GM19240 (cell line): ENCODE results near the gene SCNN1A.

Experiments used
- DNase-seq: peaks from one replicate; pipeline ENCODE4 v3.0.0; 2011; ENCODE audit warnings: low spot score; ENCODE audit not compliant: insufficient read length

SCNN1A gene

GRCh38 chr12:6384499-6385436 lies 9.4 kb upstream of the SCNN1A start:
- no peak for DNase-seq

- DNase-seq, result no peak
Observed at GRCh38 chr12:6383572-6384498, 8.5 kb upstream of the SCNN1A start, which contains the start of gene LTBR. Gene LTBR, plus strand, starts transcription at chr12:6384162. Its CDS starts 197 bp downstream, at chr12:6384359.

DNA sequence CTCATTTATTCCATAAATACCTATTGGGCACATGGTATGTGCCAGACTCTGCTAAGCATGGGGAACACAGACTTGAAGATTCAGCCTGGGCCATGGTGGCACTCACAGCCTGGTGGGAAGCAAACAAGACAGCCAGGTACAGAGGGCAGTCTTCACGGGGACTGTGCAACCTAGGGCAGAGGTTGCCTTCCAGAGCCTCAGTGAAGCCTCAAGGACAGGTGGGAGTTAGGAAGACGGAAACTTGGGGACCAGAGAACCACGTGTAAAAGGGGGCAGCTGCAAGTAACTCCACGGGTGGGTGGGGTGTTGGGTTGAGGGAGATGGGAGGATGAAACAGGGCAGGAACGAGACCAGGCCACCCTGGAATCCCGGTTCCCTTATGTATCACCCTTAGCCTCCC lies 7.6 kb upstream of the SCNN1A start:
- DNase-seq, result no peak

GRCh38 chr12:6382371-6382770 lies 7.0 kb upstream of the SCNN1A start:
- no peak for DNase-seq

DNA sequence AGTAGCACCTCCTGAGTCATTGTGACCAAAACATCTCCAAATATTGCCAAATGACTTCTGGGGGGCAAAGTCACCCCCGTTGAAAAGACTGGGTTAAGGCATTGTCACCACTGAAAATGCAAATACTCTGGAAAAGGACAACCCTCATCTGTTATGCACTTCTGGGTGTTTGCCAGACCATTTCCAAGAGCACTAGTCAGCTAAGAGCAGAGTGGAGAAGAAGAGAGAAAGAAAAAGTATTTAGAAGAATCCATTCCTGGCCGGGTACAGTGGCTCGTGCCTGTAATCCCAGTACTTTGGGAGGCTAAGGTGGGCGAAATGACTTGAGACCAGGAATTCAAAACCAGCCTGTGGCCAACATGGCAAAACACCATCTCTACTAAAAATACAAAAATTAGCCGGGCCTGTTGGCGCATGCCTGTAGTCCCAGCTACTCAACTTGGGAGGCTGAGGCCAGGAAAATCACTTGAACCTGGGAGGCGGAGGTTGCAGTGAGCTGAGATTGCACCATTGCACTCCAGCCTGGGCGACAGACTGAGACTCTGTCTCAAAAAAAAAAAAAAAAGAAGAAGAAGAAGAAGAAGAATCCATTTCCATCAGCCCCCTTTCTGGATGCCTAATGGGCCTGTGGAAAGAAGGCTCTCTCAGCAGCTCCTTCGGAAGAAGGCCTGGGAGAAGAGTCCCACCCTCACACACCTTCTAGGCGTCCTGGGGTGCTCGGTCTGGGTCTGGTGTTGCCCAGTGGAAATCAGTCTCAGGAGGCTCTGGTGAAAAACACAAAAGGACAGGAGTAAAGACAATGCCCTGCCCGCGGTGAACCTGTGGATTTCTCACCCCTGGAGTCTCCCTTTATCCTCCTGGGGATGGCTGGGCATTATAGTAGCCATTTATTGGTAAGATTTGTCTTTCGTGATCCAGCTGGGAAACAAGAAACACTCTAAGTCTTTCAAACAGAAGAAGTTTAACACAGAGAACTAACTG lies 5.1 kb upstream of the SCNN1A start:
- no peak for DNase-seq

DNA sequence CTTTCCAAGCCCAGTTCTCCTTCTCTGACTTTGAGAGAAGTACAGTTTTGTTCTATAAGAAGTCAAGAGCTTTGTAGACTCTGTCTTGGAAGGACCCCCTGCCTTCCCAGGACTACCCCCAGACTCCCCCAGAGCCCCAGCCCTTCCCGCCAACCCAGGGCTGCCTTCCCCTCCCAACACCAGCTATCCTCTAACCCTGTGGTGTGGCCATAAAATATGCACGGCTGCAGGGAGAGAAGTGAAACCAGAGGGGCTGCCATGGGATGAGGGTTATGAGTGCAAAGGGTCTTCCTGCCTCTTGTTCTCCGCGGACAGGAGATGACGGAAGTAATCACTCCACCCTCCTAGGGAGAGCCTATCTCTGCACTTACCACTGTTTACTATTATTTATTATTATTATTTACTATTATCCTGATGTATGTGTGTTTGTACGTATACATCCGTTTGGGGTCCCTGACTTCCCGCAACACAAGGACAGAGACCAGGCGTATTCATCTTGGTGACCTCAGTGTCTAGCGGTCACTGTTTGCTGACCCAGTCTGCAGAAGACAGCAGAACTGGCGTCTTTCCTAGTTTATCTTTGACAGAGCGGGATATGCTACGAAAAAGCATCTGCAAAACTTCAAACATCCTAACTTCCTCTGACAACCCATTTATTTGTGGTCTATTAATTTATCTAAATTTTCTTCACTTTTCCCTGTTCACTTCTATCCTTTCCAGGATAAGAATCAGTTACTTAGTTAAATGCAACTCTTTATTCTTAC lies 3.5 kb upstream of the SCNN1A start:
- no peak for DNase-seq

GRCh38 chr12:6377667-6377994 lies 2.3 kb upstream of the SCNN1A start:
- no peak for DNase-seq

GRCh38 chr12:6376870-6377666 lies 1.7 kb upstream of the SCNN1A start:
- DNase-seq, result no peak

DNA sequence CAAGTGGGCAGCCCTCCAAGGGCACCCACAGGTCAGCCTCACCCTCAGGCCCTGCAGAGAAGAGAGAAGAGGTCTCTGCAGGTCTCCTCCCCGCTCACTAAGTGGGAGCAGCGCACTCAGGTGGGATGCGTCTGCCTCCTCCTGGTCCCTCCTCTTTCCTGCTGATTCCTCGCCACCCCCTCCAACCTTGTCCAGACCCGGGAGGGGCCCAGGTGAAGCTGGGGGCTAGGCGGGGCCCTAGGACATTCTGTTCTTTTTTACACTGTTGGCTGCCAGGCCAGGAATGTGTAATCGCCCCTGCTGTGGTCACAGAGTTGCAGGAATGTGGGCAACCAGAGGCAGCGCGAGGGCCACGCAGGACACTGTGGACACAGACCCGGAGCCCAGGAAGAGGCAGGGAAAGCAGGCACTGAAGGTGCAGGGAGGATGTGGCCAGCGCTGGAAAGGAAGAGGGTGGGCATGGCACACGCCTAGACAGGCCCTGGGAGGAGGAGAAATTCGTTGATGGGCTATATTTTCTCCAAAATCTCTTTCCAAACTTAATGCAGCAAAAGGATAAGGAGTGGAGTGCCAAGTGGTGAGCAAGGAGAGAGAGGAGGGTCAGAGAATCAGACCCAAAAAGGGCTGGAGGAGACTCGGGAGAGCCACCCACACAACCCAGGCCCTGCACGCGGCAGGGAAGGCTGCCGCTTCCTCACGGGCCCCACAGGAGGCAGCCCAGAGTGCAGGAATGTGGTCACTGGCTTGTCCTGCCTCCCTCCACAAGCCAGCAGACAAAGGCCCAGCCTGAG lies 911 bp upstream of the SCNN1A start:
- DNase-seq, result no peak

- no peak for DNase-seq
Observed at GRCh38 chr12:6374786-6375160, 590 bp downstream of the SCNN1A start.

GRCh38 chr12:6374028-6374785 lies 1.2 kb downstream of the SCNN1A start:
- no peak for DNase-seq

GRCh38 chr12:6373022-6373787 lies 2.2 kb downstream of the SCNN1A start:
- no peak for DNase-seq

GRCh38 chr12:6372403-6373003 lies 2.9 kb downstream of the SCNN1A start:
- DNase-seq, result no peak

DNA sequence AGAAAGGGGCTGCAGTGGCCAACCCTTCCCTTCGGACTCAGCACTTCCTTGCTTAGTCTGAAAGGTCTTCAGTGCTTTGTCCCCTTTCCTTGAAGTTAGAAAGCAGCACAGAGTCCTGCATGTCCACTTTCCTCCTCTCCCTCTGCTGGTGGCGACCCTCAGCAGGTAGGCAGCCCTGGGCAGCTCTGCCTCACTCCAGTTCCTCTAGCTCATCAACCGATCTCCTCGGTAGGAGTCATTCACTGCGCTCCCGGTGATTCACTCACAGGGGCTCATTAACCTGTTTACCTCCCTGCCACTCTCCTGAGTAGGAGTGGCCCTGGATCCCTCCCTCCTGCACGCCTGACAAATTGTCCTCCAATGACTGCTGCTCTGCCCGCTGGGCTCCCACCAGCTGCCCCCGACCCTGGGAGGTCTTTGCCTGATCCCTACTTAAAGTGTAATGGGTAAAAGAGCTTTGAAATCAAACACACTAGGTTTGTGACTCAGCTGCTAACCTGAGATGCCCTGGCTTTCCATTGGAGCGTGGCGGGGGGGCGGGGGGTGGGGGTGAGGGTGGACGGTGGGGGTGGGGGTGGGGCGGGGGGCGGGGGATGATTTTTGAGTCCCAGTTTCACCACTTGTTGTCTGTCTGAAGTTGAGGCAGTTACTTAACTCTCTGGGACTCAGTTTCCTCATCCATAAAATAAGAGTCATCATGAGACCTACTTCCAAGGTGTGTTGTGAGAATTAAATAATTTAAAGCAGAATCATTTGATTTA lies 4.2 kb downstream of the SCNN1A start:
- no peak for DNase-seq

GRCh38 chr12:6370576-6370935 lies 4.8 kb downstream of the SCNN1A start:
- DNase-seq, result no peak

DNA sequence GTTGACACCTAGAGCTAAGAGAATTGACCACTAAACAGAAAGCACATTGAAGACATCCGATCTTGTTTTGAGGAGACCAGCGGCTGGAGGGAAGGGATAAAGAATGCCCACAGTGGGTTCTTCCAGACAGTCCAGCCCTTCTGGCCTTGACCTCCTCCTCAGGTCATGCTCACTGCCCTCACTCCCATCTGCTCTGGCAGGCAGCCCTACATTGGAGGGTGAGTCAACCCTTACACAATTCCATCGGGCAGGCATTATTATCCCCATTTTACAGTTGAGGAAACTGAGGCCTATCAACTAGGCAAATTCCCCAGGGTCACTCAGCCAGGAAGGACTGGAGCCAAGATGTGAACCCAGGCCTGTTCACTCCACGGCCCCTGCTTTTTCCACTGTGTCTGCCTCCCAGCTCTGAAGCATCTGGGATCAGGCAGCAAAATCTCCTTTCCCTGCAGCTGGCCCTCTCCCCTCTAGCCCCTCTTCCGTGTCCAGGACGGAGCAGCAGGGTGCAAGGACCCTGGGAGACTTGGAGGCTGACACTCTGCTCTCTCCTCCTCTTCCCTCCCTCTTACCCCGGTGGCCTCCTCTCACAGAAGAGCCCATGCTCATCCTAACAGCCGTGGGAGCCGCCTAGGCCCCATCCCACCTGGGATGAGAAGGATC lies 5.3 kb downstream of the SCNN1A start:
- DNase-seq, result no peak
